DMS79 treated with DMSO at 0.1 percent for 48 hours (cell line): ENCODE results near the gene MEOX1.
"Not testable (repeated sequence)": the region's sequence is repeated elsewhere in the genome, so short reads cannot be mapped to it uniquely, and the experiment has no call there.

ENCODE experiments used
- DNase-seq: peaks from one replicate; lab custom pipeline; 2025; lab: John Stamatoyannopoulos, UW

Gene MEOX1

GRCh38 chr17:43661699-43662412, at the start of gene MEOX1:
Gene MEOX1, minus strand, starts transcription at chr17:43661922. Its CDS starts 388 bp downstream, at chr17:43661534.
- DNase-seq, result no peak

GRCh38 chr17:43710101-43710500, 48.4 kb upstream of the MEOX1 start:
- no peak for DNase-seq

- no peak for DNase-seq
Measured at GRCh38 chr17:43709210-43709609, 47.5 kb upstream of the MEOX1 start.

GRCh38 chr17:43707184-43707583, 45.5 kb upstream of the MEOX1 start:
- DNase-seq, result no peak

GRCh38 chr17:43706235-43706634, 44.5 kb upstream of the MEOX1 start:
- no peak for DNase-seq

- no peak for DNase-seq
Measured at GRCh38 chr17:43703630-43704029, 41.9 kb upstream of the MEOX1 start.

GRCh38 chr17:43702637-43703036, 40.9 kb upstream of the MEOX1 start:
- no peak for DNase-seq

- no peak for DNase-seq
Measured at GRCh38 chr17:43701318-43701743, 39.6 kb upstream of the MEOX1 start.

- DNase-seq, result no peak
Measured at GRCh38 chr17:43699438-43699756, 37.7 kb upstream of the MEOX1 start.

- no peak for DNase-seq
Measured at GRCh38 chr17:43698678-43699437, 37.1 kb upstream of the MEOX1 start.

GRCh38 chr17:43697937-43698336, 36.2 kb upstream of the MEOX1 start:
- DNase-seq, result no peak

GRCh38 chr17:43696891-43697290, 35.2 kb upstream of the MEOX1 start:
- DNase-seq, result no peak

GRCh38 chr17:43695970-43696865, 34.5 kb upstream of the MEOX1 start:
- no peak for DNase-seq

- DNase-seq, result peak; percentile 79
Measured at GRCh38 chr17:43694081-43694870, 32.6 kb upstream of the MEOX1 start.

- no peak for DNase-seq
Measured at GRCh38 chr17:43691317-43691693, 29.6 kb upstream of the MEOX1 start.

- no peak for DNase-seq
Measured at GRCh38 chr17:43690624-43691316, 29.0 kb upstream of the MEOX1 start.

GRCh38 chr17:43689814-43690213, 28.1 kb upstream of the MEOX1 start:
- DNase-seq, result no peak

GRCh38 chr17:43689131-43689530, 27.4 kb upstream of the MEOX1 start:
- DNase-seq, result no peak

- not testable (repeated sequence) for DNase-seq
Measured at GRCh38 chr17:43686957-43687356, 25.2 kb upstream of the MEOX1 start.

- DNase-seq, result no peak
Measured at GRCh38 chr17:43683928-43684653, 22.4 kb upstream of the MEOX1 start.
